ENCODE results near the gene HYCC2. TPM values are rescaled to one million over a fixed set of nuclear protein-coding genes. Genes with fewer than 3 reads are reported as not detected.
"Not testable (repeated sequence)": the region's sequence is repeated elsewhere in the genome, so short reads cannot be mapped to it uniquely, and the experiment has no call there.

HYCC2 gene
- total RNA-seq, 5 donors from 2014 or later (not counting 1 experiment from before 2014, with no cell fraction given), result 29.5 to 44.6 (median 36.0) TPM

DNA sequence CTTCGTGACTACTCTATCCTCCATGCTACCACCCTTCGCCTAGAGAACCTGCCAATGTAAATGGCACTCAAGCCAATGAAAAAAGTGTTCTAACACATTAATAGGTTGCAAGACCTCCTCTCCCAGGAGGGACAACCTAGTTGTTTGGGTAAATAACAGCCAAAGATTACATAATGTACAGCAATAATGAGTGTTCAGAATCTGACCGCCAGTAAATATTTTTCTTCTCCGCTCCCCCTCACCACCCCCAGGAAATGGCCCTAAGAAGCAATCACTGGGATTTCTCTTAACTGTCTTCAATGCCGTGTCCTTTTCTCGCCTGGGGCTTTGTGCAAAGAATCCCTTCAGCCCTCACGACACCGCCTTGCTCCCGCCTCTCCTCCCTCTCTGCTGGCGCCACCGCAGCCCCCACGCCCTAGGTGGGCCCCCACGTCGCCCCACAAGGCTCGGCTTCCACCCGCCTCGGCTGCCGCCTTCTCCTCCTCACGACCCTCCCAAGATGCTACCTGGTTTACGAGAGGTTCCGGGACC, 458 bp downstream of the HYCC2 start:
- peak overlapping the region; percentile 91 to 96 for H3K27ac Mint-ChIP-seq
- H3K36me3 Mint-ChIP-seq, result peaks cover 3% of the 10 kb centered on the region
- H3K27ac ChIP-seq (ENCODE audit: low read length), result peak overlapping the region; percentile 65
- H3K4me1 ChIP-seq (ENCODE audit: control insufficient read depth in 1 of 2, extremely low read depth in 1 of 2, insufficient read depth in 2 of 2, low read length in 2 of 2), result peaks cover 12 to 28% of the 10 kb centered on the region in 2 experiments
- no peaks in the 10 kb centered on the region for H3K9me3 ChIP-seq
- no peaks in the 10 kb centered on the region for H3K27me3 ChIP-seq (replicated peaks in 1 of 2; ENCODE audit: control insufficient read depth in 2 of 2, extremely low read depth in 1 of 2, insufficient read depth in 2 of 2, low read length in 1 of 2)
- H3K4me3 ChIP-seq (ENCODE audit: control insufficient read depth in 1 of 2, extremely low read depth in 1 of 2, low read length in 1 of 2), result peak overlapping the region; percentile 71 to 96
- peak overlapping the region; percentile 92 to 95 (median 94) for H3K4me3 Mint-ChIP-seq
- no peaks in the 10 kb centered on the region for H3K9me3 Mint-ChIP-seq
- peak in 1 of 35 experiments; percentile 6 for DNase-seq
- ChIA-PET POLR2A (interaction anchor here (0.6 to 0.9 kb wide), 4 partner anchors 14 to 1224 kb away, joined by 3 to 6 read pairs (median 4); no protein-coding TSS in a partner anchor), CTCF (interaction anchor here (0.7 to 3.8 kb wide), 14 partner anchors 17 to 643 kb away, joined by 3 to 66 read pairs (median 6); partner anchors contain the start of genes ORC2 (in 2 of the 2) and CFLAR (in 1 of the 2))
- 3% methylated on average over 18 of the region's 21 CpGs for WGBS (ENCODE audit: insufficient coverage)
- peaks cover 60 to 64% (median 60%) of the 10 kb centered on the region in 3 donors for H3K4me1 Mint-ChIP-seq
- peaks cover 0 to 4% of the 10 kb centered on the region in 2 donors for H3K36me3 ChIP-seq (ENCODE audit: control insufficient read depth in 2 of 2, extremely low read depth in 1 of 2, insufficient read depth in 1 of 2, low read length in 1 of 2)
- peak; percentile 31 to 49 (median 37) for ATAC-seq (replicated peaks in 1 of 4)
- no peaks in the 10 kb centered on the region for H3K27me3 Mint-ChIP-seq

DNA sequence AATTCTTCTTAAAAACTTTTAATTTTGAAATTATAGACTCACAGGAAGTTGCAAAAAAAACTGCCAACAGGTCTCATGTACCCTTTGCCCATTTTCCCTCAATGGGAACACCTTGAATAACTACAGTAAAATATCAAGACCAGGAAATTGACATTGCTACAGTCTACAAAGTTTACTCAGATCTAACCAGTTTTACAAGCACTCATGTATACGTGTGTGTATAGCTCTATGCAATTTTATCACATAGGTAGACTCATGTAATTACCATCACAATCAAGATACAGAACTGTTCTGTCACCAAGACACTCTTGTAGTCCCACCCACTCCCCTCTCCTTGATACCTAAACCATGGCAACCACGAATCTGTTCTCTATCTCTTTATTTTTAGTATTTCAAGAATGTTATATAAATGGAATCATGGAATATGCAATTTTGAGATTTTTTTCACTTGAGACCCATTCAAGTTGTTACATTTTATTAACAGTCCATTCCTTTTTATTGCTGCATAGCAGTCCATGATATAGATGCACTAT, 6.6 kb downstream of the HYCC2 start:
- H3K4me3 Mint-ChIP-seq, result no peak overlapping the region
- POLR2A ChIA-PET, result interaction anchor here in 1 of 2 donors (0.5 to 0.6 kb wide), 3 partner anchors 51 to 1824 kb away, joined by 3 to 4 read pairs (median 4); partner anchors contain the start of gene CFLAR

DNA sequence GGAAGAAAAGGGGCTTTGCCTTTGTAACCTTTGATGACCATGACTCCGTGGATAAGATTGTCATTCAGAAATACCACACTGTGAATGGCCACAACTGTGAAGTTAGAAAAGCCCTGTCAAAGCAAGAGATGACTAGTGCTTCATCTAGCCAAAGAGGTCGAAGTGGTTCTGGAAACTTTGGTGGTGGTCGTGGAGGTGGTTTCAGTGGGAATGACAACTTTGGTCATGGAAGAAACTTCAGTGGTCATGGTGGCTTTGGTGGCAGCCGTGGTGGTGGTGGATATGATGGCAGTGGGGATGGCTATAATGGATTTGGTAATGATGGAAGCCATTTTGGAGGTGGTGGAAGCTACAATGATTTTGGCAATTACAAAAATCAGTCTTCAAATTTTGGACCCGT, 8.0 kb downstream of the HYCC2 start:
- H3K27me3 ChIP-seq (replicated peaks in 1 of 2; ENCODE audit: control insufficient read depth in 2 of 2, extremely low read depth in 1 of 2, insufficient read depth in 2 of 2, low read length in 1 of 2); ATAC-seq (replicated peaks in 1 of 4); H3K4me1 ChIP-seq (ENCODE audit: control insufficient read depth in 1 of 2, extremely low read depth in 1 of 2, insufficient read depth in 2 of 2, low read length in 2 of 2); H3K4me3 ChIP-seq (ENCODE audit: control insufficient read depth in 1 of 2, extremely low read depth in 1 of 2, low read length in 1 of 2); H3K27me3 Mint-ChIP-seq; H3K9me3 Mint-ChIP-seq; H3K4me3 Mint-ChIP-seq; CTCF ChIA-PET; DNase-seq; H3K9me3 ChIP-seq; H3K27ac ChIP-seq (ENCODE audit: low read length); H3K27ac Mint-ChIP-seq: not testable (repeated sequence)
- Mint-ChIP-seq H3K36me3 (peaks cover 30% of the 10 kb centered on the region), H3K4me1 (peaks cover 56 to 62% (median 60%) of the 10 kb centered on the region in 3 donors)
- peaks cover 0 to 10% of the 10 kb centered on the region in 2 donors for H3K36me3 ChIP-seq (ENCODE audit: control insufficient read depth in 2 of 2, extremely low read depth in 1 of 2, insufficient read depth in 1 of 2, low read length in 1 of 2)
- 61% methylated on average over 4 of the region's 5 CpGs for WGBS (ENCODE audit: insufficient coverage)
- POLR2A ChIA-PET, result interaction anchor here in 1 of 2 donors (0.6 kb wide), 1 partner anchor 327 kb away, joined by 3 read pairs; no protein-coding TSS in a partner anchor

More for the DNA sequence above, 6.6 kb downstream of the HYCC2 start:
- Histone ChIP-seq H3K9me3 (no peaks in the 10 kb centered on the region), H3K27me3 (replicated peaks in 1 of 2; ENCODE audit: control insufficient read depth in 2 of 2, extremely low read depth in 1 of 2, insufficient read depth in 2 of 2, low read length in 1 of 2) (no peaks in the 10 kb centered on the region), H3K4me3 (ENCODE audit: control insufficient read depth in 1 of 2, extremely low read depth in 1 of 2, low read length in 1 of 2) (no peak overlapping the region), H3K36me3 (ENCODE audit: control insufficient read depth in 2 of 2, extremely low read depth in 1 of 2, insufficient read depth in 1 of 2, low read length in 1 of 2) (peaks cover 0 to 6% of the 10 kb centered on the region in 2 donors), H3K4me1 (ENCODE audit: control insufficient read depth in 1 of 2, extremely low read depth in 1 of 2, insufficient read depth in 2 of 2, low read length in 2 of 2) (peaks cover 3 to 10% of the 10 kb centered on the region in 2 experiments), H3K27ac (ENCODE audit: low read length) (no peak overlapping the region)
- Mint-ChIP-seq H3K27me3 (no peaks in the 10 kb centered on the region), H3K27ac (no peak overlapping the region), H3K9me3 (no peaks in the 10 kb centered on the region), H3K36me3 (peaks cover 27% of the 10 kb centered on the region), H3K4me1 (peaks cover 59 to 61% (median 61%) of the 10 kb centered on the region in 3 donors)
- no CpG with 5 or more reads among the region's 2 CpGs for WGBS (ENCODE audit: insufficient coverage)
- DNase-seq (no peak), ATAC-seq (replicated peaks in 1 of 4) (no peak)
- CTCF ChIA-PET, result no interaction called here

DNA sequence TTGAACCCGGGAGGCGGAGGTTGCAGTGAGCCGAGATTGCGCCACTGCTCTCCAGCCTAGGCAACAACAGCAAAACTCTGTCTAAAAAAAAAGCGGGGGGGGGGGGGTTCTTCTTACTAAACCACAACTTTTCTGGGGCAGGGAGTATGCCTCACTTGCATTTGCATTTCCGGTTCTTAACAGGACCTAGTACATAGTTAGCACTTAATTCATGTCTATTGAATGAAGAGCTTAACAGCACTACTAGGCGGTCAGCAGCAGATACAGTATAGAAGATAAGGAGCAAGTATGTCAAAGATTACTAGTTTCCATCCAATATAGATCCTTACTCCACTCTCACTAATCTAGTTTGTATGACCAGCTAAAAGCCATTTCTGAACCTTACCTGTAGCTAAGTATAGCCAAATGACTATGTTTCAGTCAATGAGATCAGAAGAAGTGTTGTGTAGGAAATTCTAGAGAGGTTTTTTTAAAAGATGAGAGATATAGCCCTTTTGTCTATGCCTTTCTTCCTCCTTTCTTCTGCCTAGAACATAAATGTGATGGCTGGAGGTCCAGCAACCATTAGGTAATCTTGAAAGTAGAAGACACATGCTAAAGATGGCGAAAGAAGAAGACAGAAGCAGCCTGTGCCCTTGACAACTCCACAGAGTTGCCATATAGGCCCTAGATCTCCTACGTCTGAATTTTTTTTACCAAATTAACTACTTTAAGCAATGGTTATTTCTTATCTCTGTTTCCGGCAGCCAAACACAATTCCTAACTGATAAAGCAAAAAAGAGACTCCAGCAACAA, 11.3 kb downstream of the HYCC2 start:
- POLR2A ChIA-PET, result interaction anchor here in 1 of 2 donors (0.6 to 1.0 kb wide), 2 partner anchors 9 to 21 kb away, joined by 3 to 5 read pairs; no protein-coding TSS in a partner anchor

DNA sequence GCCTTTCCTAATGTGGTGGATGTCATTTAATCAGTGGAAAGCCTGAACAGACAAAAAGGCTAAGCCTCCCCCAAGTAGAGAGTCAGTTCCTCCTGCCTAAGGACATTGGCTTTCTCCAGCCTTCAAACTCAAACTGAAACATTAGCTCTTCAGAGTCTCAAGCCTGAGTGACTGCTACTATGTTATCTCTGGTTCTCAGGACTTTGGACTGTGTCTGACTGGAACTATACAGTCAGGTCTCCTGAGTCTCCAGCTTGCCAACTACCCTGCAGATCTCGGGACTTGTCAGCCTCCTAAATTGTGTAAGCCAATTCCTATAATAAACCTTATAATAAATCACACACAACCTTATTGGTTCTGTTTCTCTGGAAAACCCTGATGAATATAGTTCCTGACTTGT, 12.6 kb downstream of the HYCC2 start:
- DNase-seq, result no peak
- WGBS (ENCODE audit: insufficient coverage), result no CpG with 5 or more reads among the region's 1 CpG
- POLR2A ChIA-PET, result interaction anchor here (0.5 to 0.7 kb wide), 2 partner anchors 9 kb away, joined by 3 to 8 read pairs; no protein-coding TSS in a partner anchor

More for the DNA sequence above, 11.3 kb downstream of the HYCC2 start:
- WGBS (ENCODE audit: insufficient coverage), result 100% methylated on average over 2 of the region's 10 CpGs
- peak in 1 of 35 experiments; percentile 1 for DNase-seq
- H3K27ac ChIP-seq (ENCODE audit: low read length), result no peak overlapping the region
- H3K27me3 ChIP-seq (replicated peaks in 1 of 2; ENCODE audit: control insufficient read depth in 2 of 2, extremely low read depth in 1 of 2, insufficient read depth in 2 of 2, low read length in 1 of 2), result no peaks in the 10 kb centered on the region
- CTCF ChIA-PET, result interaction anchor here (0.6 to 1.5 kb wide), 5 partner anchors 9 to 1119 kb away, joined by 3 to 6 read pairs (median 3); no protein-coding TSS in a partner anchor
- no peaks in the 10 kb centered on the region for H3K27me3 Mint-ChIP-seq
- no peak overlapping the region for H3K4me3 Mint-ChIP-seq
- H3K4me1 ChIP-seq (ENCODE audit: control insufficient read depth in 1 of 2, extremely low read depth in 1 of 2, insufficient read depth in 2 of 2, low read length in 2 of 2), result peaks cover 0 to 2% of the 10 kb centered on the region in 2 experiments
- H3K9me3 Mint-ChIP-seq, result no peaks in the 10 kb centered on the region
- peaks cover 0 to 19% of the 10 kb centered on the region in 2 donors for H3K36me3 ChIP-seq (ENCODE audit: control insufficient read depth in 2 of 2, extremely low read depth in 1 of 2, insufficient read depth in 1 of 2, low read length in 1 of 2)
- ATAC-seq (replicated peaks in 1 of 4), result peak in 2 of 4 experiments; percentile 32 to 72
- peaks cover 30% of the 10 kb centered on the region for H3K36me3 Mint-ChIP-seq
- H3K27ac Mint-ChIP-seq, result peak overlapping the region; percentile 55 to 59
- no peak overlapping the region for H3K4me3 ChIP-seq (ENCODE audit: control insufficient read depth in 1 of 2, extremely low read depth in 1 of 2, low read length in 1 of 2)
- no peaks in the 10 kb centered on the region for H3K9me3 ChIP-seq
- H3K4me1 Mint-ChIP-seq, result peaks cover 49 to 53% (median 53%) of the 10 kb centered on the region in 3 donors

More for the DNA sequence above, 12.6 kb downstream of the HYCC2 start:
- Mint-ChIP-seq H3K27me3 (no peaks in the 10 kb centered on the region), H3K4me3 (no peak overlapping the region), H3K4me1 (peaks cover 45 to 52% (median 50%) of the 10 kb centered on the region in 3 donors), H3K36me3 (peaks cover 31% of the 10 kb centered on the region), H3K27ac (peak overlapping the region in 1 of 2 donors; percentile 49), H3K9me3 (no peaks in the 10 kb centered on the region)
- H3K4me1 ChIP-seq (ENCODE audit: control insufficient read depth in 1 of 2, extremely low read depth in 1 of 2, insufficient read depth in 2 of 2, low read length in 2 of 2), result peaks cover 0 to 2% of the 10 kb centered on the region in 2 experiments
- ATAC-seq (replicated peaks in 1 of 4), result no peak
- no peak overlapping the region for H3K4me3 ChIP-seq (ENCODE audit: control insufficient read depth in 1 of 2, extremely low read depth in 1 of 2, low read length in 1 of 2)
- H3K27ac ChIP-seq (ENCODE audit: low read length), result no peak overlapping the region
- no peaks in the 10 kb centered on the region for H3K27me3 ChIP-seq (replicated peaks in 1 of 2; ENCODE audit: control insufficient read depth in 2 of 2, extremely low read depth in 1 of 2, insufficient read depth in 2 of 2, low read length in 1 of 2)
- no peaks in the 10 kb centered on the region for H3K9me3 ChIP-seq
- peaks cover 0 to 21% of the 10 kb centered on the region in 2 donors for H3K36me3 ChIP-seq (ENCODE audit: control insufficient read depth in 2 of 2, extremely low read depth in 1 of 2, insufficient read depth in 1 of 2, low read length in 1 of 2)
- CTCF ChIA-PET, result interaction anchor here in 1 of 2 donors (1.2 kb wide), 1 partner anchor 10 kb away, joined by 4 read pairs; no protein-coding TSS in a partner anchor

Measured in T-cell (primary cell).